H1 (cell line): ENCODE data around the gene LRBA. TPM values are rescaled to one million over a fixed set of nuclear protein-coding genes. Genes with fewer than 3 reads are reported as not detected.

Experiments
- CTCF ChIA-PET: fragments of 300-600 bp; sonication (Branson Sonifier 250); formaldehyde crosslinking; loops from one replicate; lab custom pipeline; 2021; ENCODE audit not compliant: partially characterized antibody; lab: Charles Lee
- POLR2A ChIA-PET: fragments of 300-600 bp; sonication (Branson Sonifier 250); formaldehyde crosslinking; loops from one replicate; lab custom pipeline; 2021; ENCODE audit warnings: inconsistent platforms; ENCODE audit not compliant: partially characterized antibody; lab: Charles Lee
- DNase-seq, 2 experiments: peaks; one replicate each; pipeline versions ENCODE4 v3.0.0 to v3.0.0-alpha.2; 2010 to 2022; ENCODE audit warnings: low spot score in 2 of 2, low read depth in 1 of 2, mixed read lengths in 1 of 2
- FAIRE-seq: peaks from 2 replicates; lab custom pipeline; 2011; peaks lifted over from hg19 to GRCh38; lab: Jason Lieb, UNC
- H2AFZ ChIP-seq: 2 replicates; pipeline ENCODE4 v1.8.1; 2012; ENCODE audit warnings: low read length, inconsistent platforms
- H2AK5ac ChIP-seq: 2 replicates; pipeline ENCODE4 v1.6.1; 2013; ENCODE audit warnings: low read depth, low read length
- H2BK120ac ChIP-seq: replicated peaks from 2 replicates; pipeline ENCODE3; 2013; ENCODE audit warnings: low read depth, low read length, inconsistent platforms
- H2BK12ac ChIP-seq: 2 replicates; pipeline ENCODE4 v1.6.1; 2013; ENCODE audit warnings: low read depth, low read length
- H2BK15ac ChIP-seq: 2 replicates; pipeline ENCODE4 v1.6.1; 2013; ENCODE audit warnings: low read length
- H2BK20ac ChIP-seq: 2 replicates; pipeline ENCODE4 v1.6.1; 2013; ENCODE audit warnings: low read length
- H2BK5ac ChIP-seq: 2 replicates; pipeline ENCODE4 v1.6.1; 2013; ENCODE audit warnings: low read depth, low read length
- H3K14ac ChIP-seq: 2 replicates; pipeline ENCODE4 v1.6.1; 2013; ENCODE audit warnings: inconsistent platforms; ENCODE audit not compliant: insufficient read length
- H3K18ac ChIP-seq: 2 replicates; pipeline ENCODE4 v1.6.1; 2013; ENCODE audit warnings: low read length; ENCODE audit errors: extremely low read depth
- H3K23ac ChIP-seq: 2 replicates; pipeline ENCODE4 v1.6.1; 2013; ENCODE audit warnings: inconsistent platforms; ENCODE audit not compliant: insufficient read length
- H3K23me2 ChIP-seq: 2 replicates; pipeline ENCODE4 v1.6.1; 2013; ENCODE audit warnings: low read depth, low read length
- H3K27ac ChIP-seq: 2 replicates; pipeline ENCODE4 v1.6.1; 2011; ENCODE audit warnings: low read depth, low read length, inconsistent platforms
- H3K27me3 ChIP-seq, 4 experiments: replicated peaks in 1 of 4; 1 replicate in 1 of 4; 2 replicates in 3 of 4; pipeline versions ENCODE4 v1.6.1 to v1.8.1; 2011 to 2013; ENCODE audit warnings: low read length in 3 of 4, mild to moderate bottlenecking in 3 of 4, inconsistent platforms in 2 of 4, mixed read lengths in 2 of 4, moderate library complexity in 1 of 4; ENCODE audit not compliant: control insufficient read depth in 3 of 4, insufficient read depth in 3 of 4; ENCODE audit errors: extremely low read depth in 1 of 4
- H3K36me3 ChIP-seq, 4 experiments: 2 replicates each; pipeline versions ENCODE4 v1.6.1 to v1.8.1; 2011 to 2013; ENCODE audit warnings: mild to moderate bottlenecking in 4 of 4, low read length in 3 of 4, moderate library complexity in 2 of 4, control low read depth in 1 of 4, inconsistent platforms in 1 of 4; ENCODE audit not compliant: insufficient read depth in 4 of 4, control insufficient read depth in 2 of 4
- H3K4ac ChIP-seq: replicated peaks from 2 replicates; pipeline ENCODE3; 2013; ENCODE audit warnings: low read length, low read depth, mixed read lengths, inconsistent platforms; ENCODE audit not compliant: insufficient read length
- H3K4me1 ChIP-seq, 4 experiments: replicated peaks in 1 of 4; 1 replicate in 1 of 4; 2 replicates in 3 of 4; pipeline versions ENCODE4 v1.6.1 to v1.8.1; 2011 to 2013; ENCODE audit warnings: low read length in 3 of 4, inconsistent platforms in 2 of 4, mixed read lengths in 1 of 4; ENCODE audit not compliant: insufficient read depth in 4 of 4, control insufficient read depth in 3 of 4
- H3K4me2 ChIP-seq, 2 experiments: 2 replicates each; pipeline versions ENCODE4 v1.6.1 to v1.8.1; 2011 to 2013; ENCODE audit warnings: low read depth in 2 of 2, low read length in 2 of 2, control low read depth in 1 of 2, inconsistent platforms in 1 of 2, mild to moderate bottlenecking in 1 of 2; ENCODE audit not compliant: insufficient read depth in 1 of 2
- H3K4me3 ChIP-seq, 4 experiments: fragments of 200-600, 300-600 bp in 1 of 4; sonication (generic), shearing (Covaris generic), sonication (Bioruptor Twin) in 1 of 4; 2 replicates each; pipeline versions ENCODE4 v1.5.1 to v1.8.1; 2011 to 2016; ENCODE audit warnings: low read length in 4 of 4, low read depth in 3 of 4, control low read depth in 2 of 4, inconsistent platforms in 2 of 4, mild to moderate bottlenecking in 2 of 4, mixed read lengths in 1 of 4, moderate library complexity in 1 of 4; ENCODE audit not compliant: insufficient read depth in 2 of 4; ENCODE audit errors: extremely low read depth in 1 of 4
- H3K56ac ChIP-seq: replicated peaks from 2 replicates; pipeline ENCODE3; 2013; ENCODE audit warnings: low read depth, mild to moderate bottlenecking, mixed read lengths, low read length, inconsistent platforms; ENCODE audit not compliant: insufficient read length
- H3K79me1 ChIP-seq: 2 replicates; pipeline ENCODE4 v1.6.1; 2013; ENCODE audit warnings: low read depth, low read length, control low read depth
- H3K79me2 ChIP-seq, 2 experiments: 2 replicates each; pipeline versions ENCODE4 v1.6.1 to v1.8.1; 2012 to 2013; ENCODE audit warnings: low read length in 2 of 2, mild to moderate bottlenecking in 2 of 2, inconsistent platforms in 1 of 2; ENCODE audit not compliant: insufficient read depth in 2 of 2, control insufficient read depth in 1 of 2
- H3K9ac ChIP-seq, 4 experiments: replicated peaks in 1 of 4; 1 replicate in 1 of 4; 2 replicates in 3 of 4; pipeline versions ENCODE4 v1.6.1 to v1.8.1; 2011 to 2013; ENCODE audit warnings: low read depth in 3 of 4, low read length in 3 of 4, control low read depth in 2 of 4, mild to moderate bottlenecking in 2 of 4, moderate library complexity in 2 of 4, inconsistent platforms in 1 of 4; ENCODE audit errors: extremely low read depth in 1 of 4
- H3K9me3 ChIP-seq, 2 experiments: 2 replicates each; pipeline versions ENCODE4 v1.6.1 to v1.8.1; 2012 to 2013; ENCODE audit warnings: mild to moderate bottlenecking in 2 of 2, moderate library complexity in 2 of 2, control low read depth in 1 of 2, inconsistent platforms in 1 of 2, low read depth in 1 of 2, low read length in 1 of 2, mixed read lengths in 1 of 2; ENCODE audit not compliant: insufficient read depth in 2 of 2
- H4K20me1 ChIP-seq, 2 experiments: replicated peaks in 1 of 2; 2 replicates each; pipeline versions ENCODE3 to v1.8.1; 2011 to 2013; ENCODE audit warnings: inconsistent platforms in 2 of 2, low read length in 2 of 2, mild to moderate bottlenecking in 1 of 2; ENCODE audit not compliant: insufficient read depth in 2 of 2, control insufficient read depth in 1 of 2
- H4K5ac ChIP-seq: 2 replicates; pipeline ENCODE4 v1.6.1; 2013; ENCODE audit warnings: low read length, low read depth, mixed read lengths, inconsistent platforms; ENCODE audit not compliant: insufficient read length
- H4K8ac ChIP-seq: 2 replicates; pipeline ENCODE4 v1.8.0; 2013; ENCODE audit warnings: mild to moderate bottlenecking, moderate library complexity, low read length, inconsistent platforms; ENCODE audit not compliant: insufficient read depth; ENCODE audit errors: extremely low read depth
- H4K91ac ChIP-seq: replicated peaks from 2 replicates; pipeline ENCODE3; 2013; ENCODE audit warnings: low read length, mixed read lengths, inconsistent platforms; ENCODE audit not compliant: insufficient read length
- BCL11A ChIP-seq, 2 experiments: IDR thresholded peaks; one replicate each; pipeline ENCODE4 v1.6.1; 2011; ENCODE audit warnings: low read depth in 2 of 2, low read length in 2 of 2, mild to moderate bottlenecking in 2 of 2
- EP300 ChIP-seq, 2 experiments: IDR thresholded peaks; 1 replicate in 1 of 2; 2 replicates in 1 of 2; pipeline ENCODE4 v1.6.1; 2011 to 2012; ENCODE audit warnings: low read depth in 2 of 2, low read length in 2 of 2, mild to moderate bottlenecking in 2 of 2, borderline replicate concordance in 1 of 2, inconsistent platforms in 1 of 2, moderate library complexity in 1 of 2
- EZH2 ChIP-seq: fragments of 200-600 bp; sonication (generic); IDR thresholded peaks from 2 replicates; pipeline ENCODE4 v1.7.1; 2012; ENCODE audit warnings: low read depth, mild to moderate bottlenecking, moderate library complexity, low read length, inconsistent platforms; ENCODE audit not compliant: severe bottlenecking
- HDAC2 ChIP-seq, 2 experiments: fragments of 300-600 bp in 1 of 2; sonication (generic) in 1 of 2; IDR thresholded peaks; 2 replicates each; pipeline ENCODE4 v1.6.1; 2011 to 2012; ENCODE audit warnings: low read depth in 2 of 2, low read length in 2 of 2, mild to moderate bottlenecking in 2 of 2, moderate library complexity in 2 of 2, borderline replicate concordance in 1 of 2, inconsistent platforms in 1 of 2
- JUND ChIP-seq: IDR thresholded peaks from 2 replicates; pipeline ENCODE4 v1.6.1; 2011; ENCODE audit warnings: mild to moderate bottlenecking, improper control_type of control experiment, low read length
- POLR2AphosphoS5 ChIP-seq: IDR thresholded peaks from 2 replicates; pipeline ENCODE4 v1.6.1; 2011; ENCODE audit warnings: low read depth, low read length
- POU5F1 ChIP-seq: IDR thresholded peaks from 2 replicates; pipeline ENCODE4 v1.6.1; 2011; ENCODE audit warnings: low read depth, mild to moderate bottlenecking, low read length, moderate library complexity
- SAP30 ChIP-seq: fragments of 300-600 bp; sonication (generic); IDR thresholded peaks from 2 replicates; pipeline ENCODE4 v1.7.1; 2012; ENCODE audit warnings: low read length, moderate library complexity, mild to moderate bottlenecking, inconsistent platforms; ENCODE audit not compliant: insufficient read depth, insufficient replicate concordance
- SIN3A ChIP-seq, 2 experiments: IDR thresholded peaks in 1 of 2; conservative IDR thresholded peaks in 1 of 2; 2 replicates each; pipeline ENCODE4 v1.6.1; 2011 to 2012; ENCODE audit warnings: low read length in 2 of 2, improper control_type of control experiment in 1 of 2, low read depth in 1 of 2, mild to moderate bottlenecking in 1 of 2
- SIRT6 ChIP-seq: IDR thresholded peaks from one replicate; pipeline ENCODE4 v1.7.1; 2012; ENCODE audit warnings: low read length, inconsistent platforms
- SUZ12 ChIP-seq: fragments of 200-600 bp; sonication (generic); IDR thresholded peaks from 2 replicates; pipeline ENCODE4 v1.6.1; 2012; ENCODE audit warnings: mild to moderate bottlenecking, inconsistent platforms, low read length, moderate library complexity, mixed read lengths
- USF2 ChIP-seq: IDR thresholded peaks from 2 replicates; pipeline ENCODE4 v1.6.1; 2011; ENCODE audit warnings: low read length, improper control_type of control experiment
- WGBS, 2 experiments: shearing (Covaris generic) in 1 of 2; methylation state at CpG; one replicate each; pipeline versions ENCODE4 v1.1.6 to v1.1.7; 2013 to 2015; ENCODE audit warnings: low lambda C conversion rate in 2 of 2, mixed read lengths in 2 of 2, inconsistent platforms in 1 of 2, low coverage in 1 of 2, missing lambda C conversion rate in 1 of 2; ENCODE audit not compliant: insufficient replicate concordance in 2 of 2, insufficient coverage in 1 of 2, insufficient read length in 1 of 2; ENCODE audit errors: extremely low coverage in 1 of 2, missing lambda C conversion rate in 1 of 2; 5-methylcytosine and 5-hydroxymethylcytosine counted together
- polyA plus RNA-seq, 7 experiments: library from polyadenylated mRNA; depleted of rRNA in 3 of 7; stranded (reverse) in 5 of 7; unstranded in 2 of 7; fragments of >200 nt in 5 of 7; fragments of 200-250 nt in 2 of 7; gene quantifications; 1 replicate in 5 of 7; 2 replicates in 1 of 7; 4 replicates in 1 of 7; pipeline versions ENCODE4 v1.2.1 to v1.2.3, GENCODE V29; 2011 to 2013; ENCODE audit warnings: missing spikeins in 2 of 7, mixed read lengths in 2 of 7
- total RNA-seq: library from RNA; stranded (reverse); fragmentation: NEBNext Ultra II Directional; extraction: Animal tissue kit (Norgen Biotek cat#: 25700); gene quantifications from 2 replicates; pipeline ENCODE4 v1.2.1, GENCODE V29; 2021

Gene LRBA
- total and polyA plus RNA-seq, 2 of the 8 experiments (the other 6 are each of a cell fraction or from before 2014, with no cell fraction given), result 54.6 to 83.2 TPM

GRCh38 chr4:150315691-150316090 is 699.4 kb downstream of the LRBA start:
- Histone ChIP-seq H3K4me3 (peak overlapping the region in 1 of 4 experiments; percentile 1; a peak in 1 of 8 replicates), H3K14ac (no peak overlapping the region), H2BK120ac (no peak overlapping the region), H2AK5ac (no peak overlapping the region), H2BK15ac (no peak overlapping the region), H4K5ac (no peak overlapping the region), H3K27me3 (no peaks in the 10 kb centered on the region), H3K9me3 (no peaks in the 10 kb centered on the region), H2AFZ (no peak overlapping the region), H3K4me1 (peaks cover 2 to 8% (median 5%) of the 10 kb centered on the region in 4 experiments; a peak in 5 of 7 replicates), H2BK12ac (no peak overlapping the region), H3K79me2 (no peaks in the 10 kb centered on the region), H3K56ac (no peak overlapping the region), H3K9ac (no peak overlapping the region), H2BK5ac (no peak overlapping the region), H4K20me1 (peaks cover 0 to 4% of the 10 kb centered on the region in 2 experiments), H3K23me2 (no peaks in the 10 kb centered on the region), H2BK20ac (no peak overlapping the region), H3K4me2 (peak overlapping the region in 1 of 2 experiments; percentile 37; a peak in 1 of 4 replicates), H3K36me3 (no peaks in the 10 kb centered on the region), H3K18ac (no peak overlapping the region), H3K79me1 (no peaks in the 10 kb centered on the region), H4K8ac (no peak overlapping the region), H3K4ac (no peak overlapping the region), H4K91ac (no peak overlapping the region), H3K27ac (no peak overlapping the region), H3K23ac (no peak overlapping the region)
- FAIRE-seq (no peak), DNase-seq (no peak)
- POLR2A ChIA-PET, result no interaction called here
- 90% methylated on average over 2 of the region's 2 CpGs; no CpG with 5 or more reads in 1 of the 2 experiments for WGBS, 2 experiments
- CTCF ChIA-PET, result interaction anchor here (0.6 to 1.9 kb wide), 7 partner anchors 16 to 193 kb away, joined by 3 to 8 read pairs (median 3); no protein-coding TSS in a partner anchor
- TF ChIP-seq SAP30 (no peak), JUND (no peak), EP300 (IDR thresholded peaks at IDR 0.05; ENCODE audit: borderline replicate concordance in 1 of 2, low read depth in 2 of 2, low read length in 2 of 2) (no peak), POU5F1 (no peak), BCL11A (IDR thresholded peaks at IDR 0.05; ENCODE audit: low read depth in 2 of 2, low read length in 2 of 2) (no peak), SUZ12 (no peak), SIRT6 (no peak), HDAC2 (IDR thresholded peaks at IDR 0.05; ENCODE audit: borderline replicate concordance in 1 of 2, low read depth in 2 of 2, low read length in 2 of 2) (no peak), EZH2 (no peak), USF2 (no peak), POLR2AphosphoS5 (no peak), SIN3A (conservative IDR thresholded peaks at IDR 0.05 in 1 of 2, IDR thresholded peaks at IDR 0.05 in 1 of 2; ENCODE audit: low read depth in 1 of 2, low read length in 2 of 2) (no peak)
